Measurements from ENCODE around the gene TRIM46.

DNA sequence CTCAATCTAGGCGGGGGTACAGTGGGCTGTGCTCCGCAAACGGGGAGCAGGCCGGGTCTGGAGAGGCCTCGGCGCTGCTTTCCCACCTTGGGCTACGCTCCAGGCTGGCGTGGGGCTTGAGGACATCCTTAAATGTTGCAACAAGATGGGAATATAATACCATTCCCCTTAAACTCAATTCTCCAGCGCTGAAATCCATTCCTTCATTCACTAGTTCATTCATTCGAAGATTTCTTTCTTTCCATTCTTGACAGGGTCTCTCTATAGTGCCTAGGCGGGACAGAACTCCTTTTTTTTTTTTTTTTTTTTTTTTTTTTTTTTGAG is 33.1 kb upstream of the TRIM46 start:
- TF ChIP-seq CTCF (IDR thresholded peaks at IDR 0.05) (no peak), POLR2AphosphoS5 (IDR thresholded peaks at IDR 0.05; ENCODE audit: low read depth, low read length) (no peak), REST (IDR thresholded peaks at IDR 0.05; ENCODE audit: insufficient read depth in 1 of 2, low read depth in 2 of 2, low read length in 1 of 2) (no peak), SIN3A (IDR thresholded peaks at IDR 0.05; ENCODE audit: borderline replicate concordance, insufficient read depth, low read depth, low read length) (no peak), TCF7L2 (IDR thresholded peaks at IDR 0.05; ENCODE audit: low read depth, low read length) (no peak)

Data from Panc1 (cell line).